Fibroblast of villous mesenchyme (primary cell): ENCODE measurements around the gene NCOA3. TPM values are rescaled to one million over a fixed set of nuclear protein-coding genes. Genes with fewer than 3 reads are reported as not detected.
A peak's percentile ranks its signal among the peaks of the same experiment; 100 is the strongest.

Experiments used
- DNase-seq: peaks from one replicate; pipeline ENCODE4 v3.0.0-alpha.2; 2010; ENCODE audit warnings: low read depth
- H3K4me3 ChIP-seq: 2 replicates; pipeline ENCODE4 v1.5.1; 2011; ENCODE audit warnings: low read depth, mild to moderate bottlenecking, low read length
- CTCF ChIP-seq: IDR thresholded peaks from 2 replicates; pipeline ENCODE4 v1.5.1; 2012; ENCODE audit warnings: low read depth, mild to moderate bottlenecking, low read length; ENCODE audit not compliant: insufficient read depth
- total RNA-seq: library from RNA; depleted of rRNA; stranded (reverse); fragments of >200 nt; gene quantifications from 2 replicates; pipeline ENCODE4 v1.2.3, GENCODE V29; 2012

Gene NCOA3
- total RNA-seq, 1 donor, result 63.0 TPM

- no peak for TF ChIP-seq CTCF
- H3K4me3 ChIP-seq, result no peak overlapping the region
- DNase-seq, result no peak
Observed at GRCh38 chr20:47557791-47558190, 56.1 kb downstream of the NCOA3 start.

- DNase-seq, result peak; percentile 85
- TF ChIP-seq CTCF, result no peak
- H3K4me3 ChIP-seq, result no peak overlapping the region
Observed at GRCh38 chr20:47558295-47559066, 56.8 kb downstream of the NCOA3 start.

- H3K4me3 ChIP-seq, result no peak overlapping the region
- DNase-seq, result peak; percentile 65
- TF ChIP-seq CTCF, result no peak
Observed at GRCh38 chr20:47559141-47559540, 57.5 kb downstream of the NCOA3 start.

- no peak for TF ChIP-seq CTCF
- DNase-seq, result peak; percentile 77
Observed at GRCh38 chr20:47561180-47561579, 59.5 kb downstream of the NCOA3 start.

GRCh38 chr20:47561603-47562583 is 60.2 kb downstream of the NCOA3 start:
- TF ChIP-seq CTCF, result no peak
- no peak for DNase-seq

More at GRCh38 chr20:47561180-47561579, 59.5 kb downstream of the NCOA3 start:
- no peak overlapping the region for H3K4me3 ChIP-seq

GRCh38 chr20:47566269-47566668 is 64.6 kb downstream of the NCOA3 start:
- TF ChIP-seq CTCF, result no peak
- DNase-seq, result no peak
- H3K4me3 ChIP-seq, result no peak overlapping the region

More at GRCh38 chr20:47561603-47562583, 60.2 kb downstream of the NCOA3 start:
- H3K4me3 ChIP-seq, result no peak overlapping the region
